HG03469 (cell line): ENCODE measurements around the gene KLRB1.
A peak's percentile ranks its signal among the peaks of the same experiment; 100 is the strongest.
"Not testable (repeated sequence)": the region's sequence is repeated elsewhere in the genome, so short reads cannot be mapped to it uniquely, and the experiment has no call there.

Source experiments
- ATAC-seq: cut with Tn5 transposase; IDR thresholded peaks from one replicate; pipeline ENCODE4 v1.9.1; 2021; ENCODE audit warnings: mild to moderate bottlenecking, moderate library complexity, moderate number of reproducible peaks; ENCODE audit not compliant: unreplicated experiment

KLRB1 gene

GRCh38 chr12:9607716-9608115 lies at the start of gene KLRB1:
Gene KLRB1 (minus strand): TSS chr12:9607916. CDS start chr12:9607839, 77 bp downstream.
- no peak for ATAC-seq

GRCh38 chr12:9651265-9651729 lies 43.6 kb upstream of the KLRB1 start:
- ATAC-seq, result no peak

- no peak for ATAC-seq
Observed at GRCh38 chr12:9650151-9650576, 42.4 kb upstream of the KLRB1 start.

- ATAC-seq, result no peak
Observed at GRCh38 chr12:9649532-9649940, 41.8 kb upstream of the KLRB1 start.

GRCh38 chr12:9648701-9649531 lies 41.2 kb upstream of the KLRB1 start:
- no peak for ATAC-seq

- ATAC-seq, result peak; percentile 52
Observed at GRCh38 chr12:9647825-9648700, 40.3 kb upstream of the KLRB1 start.

GRCh38 chr12:9646794-9647781 lies 39.4 kb upstream of the KLRB1 start:
- ATAC-seq, result no peak

GRCh38 chr12:9644985-9645551 lies 37.4 kb upstream of the KLRB1 start:
- not testable (repeated sequence) for ATAC-seq

GRCh38 chr12:9643266-9643660 lies 35.5 kb upstream of the KLRB1 start:
- ATAC-seq, result no peak

GRCh38 chr12:9642606-9643265 lies 35.0 kb upstream of the KLRB1 start:
- no peak for ATAC-seq

GRCh38 chr12:9640024-9640423 lies 32.3 kb upstream of the KLRB1 start:
- no peak for ATAC-seq

GRCh38 chr12:9636851-9637206 lies 29.1 kb upstream of the KLRB1 start:
- ATAC-seq, result no peak

GRCh38 chr12:9636150-9636850 lies 28.6 kb upstream of the KLRB1 start:
- no peak for ATAC-seq

GRCh38 chr12:9634969-9635754 lies 27.4 kb upstream of the KLRB1 start:
- no peak for ATAC-seq

GRCh38 chr12:9634177-9634803 lies 26.6 kb upstream of the KLRB1 start:
- no peak for ATAC-seq

- ATAC-seq, result no peak
Observed at GRCh38 chr12:9632766-9633165, 25.1 kb upstream of the KLRB1 start.

GRCh38 chr12:9626821-9627220 lies 19.1 kb upstream of the KLRB1 start:
- no peak for ATAC-seq

- no peak for ATAC-seq
Observed at GRCh38 chr12:9626291-9626690, 18.6 kb upstream of the KLRB1 start.
